OCI-LY7 (cell line): Measurements from ENCODE around the gene SAXO2. TPM values are rescaled to one million over a fixed set of nuclear protein-coding genes. Genes with fewer than 3 reads are reported as not detected.
"Not testable (repeated sequence)": the region's sequence is repeated elsewhere in the genome, so short reads cannot be mapped to it uniquely, and the experiment has no call there.

ENCODE experiments used
- BruUV-seq: library from RNA; stranded (reverse); fragments of 400-500 nt; replicated peaks from 2 replicates; lab custom pipeline; 2021; lab: Mats Ljungman, UMichigan
- CTCF ChIA-PET: fragments of 300-600 bp; sonication (Branson Sonifier 250); formaldehyde crosslinking; loops from one replicate; lab custom pipeline; 2022; ENCODE audit warnings: antibody characterized with exemption; ENCODE audit not compliant: unreplicated experiment; lab: Charles Lee
- POLR2A ChIA-PET: fragments of 300-600 bp; sonication (Branson Sonifier 250); formaldehyde crosslinking; loops from one replicate; lab custom pipeline; 2022; ENCODE audit warnings: antibody characterized with exemption; lab: Charles Lee
- DNase-seq: peaks from one replicate; pipeline ENCODE4 v3.0.0-alpha.2; 2015; ENCODE audit warnings: low spot score
- H2AFZ ChIP-seq: fragments of 200-600 bp; sonication (generic), shearing (Covaris generic); 2 replicates; pipeline ENCODE4 v1.6.1; 2014; ENCODE audit warnings: mild to moderate bottlenecking, antibody characterized with exemption, low read length, moderate library complexity
- H3K27ac ChIP-seq: fragments of 200-600 bp; sonication (generic); 2 replicates; pipeline ENCODE4 v1.5.1; 2014; ENCODE audit warnings: mixed run types, low read depth, mild to moderate bottlenecking, moderate library complexity, low read length, inconsistent platforms; ENCODE audit not compliant: poor library complexity, severe bottlenecking
- H3K36me3 ChIP-seq: fragments of 200-600 bp; sonication (generic); 2 replicates; pipeline ENCODE4 v1.6.1; 2014; ENCODE audit warnings: mild to moderate bottlenecking, antibody characterized with exemption, low read length, moderate library complexity, mixed read lengths; ENCODE audit not compliant: insufficient read depth
- H3K4me1 ChIP-seq: fragments of 200-600 bp; sonication (generic); 2 replicates; pipeline ENCODE4 v1.5.1; 2014; ENCODE audit warnings: mild to moderate bottlenecking, low read length; ENCODE audit not compliant: insufficient read depth, poor library complexity, severe bottlenecking
- H3K4me2 ChIP-seq: fragments of 200-600 bp; sonication (generic); 2 replicates; pipeline ENCODE4 v1.6.1; 2014; ENCODE audit warnings: mild to moderate bottlenecking, low read length
- H3K4me3 ChIP-seq: fragments of 200-600 bp; sonication (generic); 2 replicates; pipeline ENCODE4 v1.5.1; 2014; ENCODE audit warnings: mild to moderate bottlenecking, low read depth, low read length; ENCODE audit not compliant: poor library complexity, severe bottlenecking
- H3K79me2 ChIP-seq: fragments of 200-600 bp; sonication (generic); 2 replicates; pipeline ENCODE4 v1.6.1; 2016; ENCODE audit warnings: low read depth, mild to moderate bottlenecking, low read length, moderate library complexity, mixed read lengths; ENCODE audit not compliant: insufficient read depth
- H3K9me2 ChIP-seq: fragments of 200-600 bp; sonication (generic); 2 replicates; pipeline ENCODE4 v1.6.1; 2016; ENCODE audit warnings: mild to moderate bottlenecking, low read length, mixed read lengths; ENCODE audit not compliant: insufficient read depth
- H3K9me3 ChIP-seq: fragments of 200-600 bp; sonication (generic); 2 replicates; pipeline ENCODE4 v1.6.1; 2014; ENCODE audit warnings: mild to moderate bottlenecking, mixed run types, low read length, mixed read lengths
- H4K20me1 ChIP-seq: fragments of 200-600 bp; sonication (generic); 2 replicates; pipeline ENCODE4 v1.6.1; 2014; ENCODE audit warnings: mild to moderate bottlenecking, antibody characterized with exemption, low read length, moderate library complexity, mixed read lengths; ENCODE audit not compliant: insufficient read depth
- intact Hi-C: fragments of 100-400 bp; cut with micrococcal nuclease; formaldehyde crosslinking; loops from one replicate; pipeline ENCODE4 v1.10.0; 2022; ENCODE audit not compliant: unreplicated experiment
- total RNA-seq, 2 experiments: library from RNA; depleted of rRNA in 1 of 2; stranded (reverse); fragments of >200 nt in 1 of 2; shearing (Covaris generic) in 1 of 2; gene quantifications; 2 replicates each; pipeline ENCODE4 v1.2.3, GENCODE V29; 2014 to 2022

Gene SAXO2
- total RNA-seq, 2 experiments from 2014 or later = 1.9 to 6.5 TPM

DNA sequence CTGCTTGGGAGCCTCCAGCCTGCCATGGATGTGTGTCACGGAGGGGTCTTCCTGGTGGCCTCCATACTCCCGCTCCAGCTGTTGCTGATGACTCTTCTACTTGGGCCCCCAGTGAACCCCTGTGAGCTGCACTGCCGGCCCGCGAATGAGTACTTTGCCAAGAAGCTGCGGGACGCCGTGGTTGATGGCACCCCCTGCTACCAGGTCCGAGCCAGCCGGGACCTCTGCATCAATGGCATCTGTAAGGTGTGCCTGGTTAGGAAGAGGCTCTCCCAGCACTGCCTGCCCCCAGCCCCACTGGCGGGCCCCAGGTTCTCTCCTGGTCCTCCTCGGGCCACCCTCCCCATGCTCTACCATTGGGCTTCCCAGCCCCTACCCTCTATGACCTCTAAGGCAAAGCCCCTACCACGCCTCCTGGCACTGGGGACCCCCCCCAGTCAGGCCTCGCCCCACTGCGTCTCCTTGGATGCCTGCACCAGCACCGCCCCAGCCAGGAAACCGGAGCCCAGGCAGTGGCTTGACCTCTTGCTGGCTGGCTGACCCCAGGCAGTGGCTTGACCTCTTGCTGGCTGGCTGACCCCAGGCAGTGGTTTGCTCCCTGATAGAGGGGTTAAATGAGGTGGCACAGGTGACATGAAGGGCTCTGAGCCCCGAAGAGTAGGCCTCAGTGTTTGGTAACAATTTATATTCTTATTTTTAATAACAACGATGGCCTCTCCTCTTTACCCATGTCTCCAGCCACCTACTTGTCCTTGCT lies 57.1 kb downstream of the SAXO2 start:
- BruUV-seq, H3K4me3 ChIP-seq, H3K79me2 ChIP-seq, POLR2A ChIA-PET, H3K27ac ChIP-seq, H3K36me3 ChIP-seq, intact Hi-C loops, H3K4me1 ChIP-seq, H4K20me1 ChIP-seq, H3K4me2 ChIP-seq, H2AFZ ChIP-seq, H3K9me2 ChIP-seq, DNase-seq, H3K9me3 ChIP-seq, CTCF ChIA-PET: not testable (repeated sequence)

DNA sequence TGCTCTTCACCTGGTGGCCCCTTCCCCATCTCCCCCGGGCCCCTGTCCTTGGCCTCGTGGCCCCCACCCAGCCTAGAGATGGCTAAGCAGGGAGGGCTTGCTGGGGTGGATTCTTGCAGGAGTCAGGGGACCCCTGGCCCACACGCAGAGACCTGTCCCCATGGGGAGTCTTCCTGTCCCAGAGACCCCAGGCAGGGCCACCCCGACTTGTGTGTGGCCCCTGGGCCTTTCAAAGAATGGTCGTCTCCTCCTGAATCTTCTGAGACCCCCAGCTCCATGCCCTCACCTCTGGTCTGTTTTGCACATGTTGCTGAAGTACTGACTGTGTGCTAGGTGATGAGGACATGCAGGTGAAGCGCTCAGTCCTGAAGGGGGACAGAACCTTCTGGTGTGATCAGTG lies 58.2 kb downstream of the SAXO2 start:
- H3K9me2 ChIP-seq, H2AFZ ChIP-seq, H3K4me2 ChIP-seq, H3K9me3 ChIP-seq, DNase-seq, H3K4me1 ChIP-seq, POLR2A ChIA-PET, CTCF ChIA-PET, H4K20me1 ChIP-seq, H3K4me3 ChIP-seq, H3K36me3 ChIP-seq, intact Hi-C loops, H3K27ac ChIP-seq, H3K79me2 ChIP-seq, BruUV-seq: not testable (repeated sequence)

DNA sequence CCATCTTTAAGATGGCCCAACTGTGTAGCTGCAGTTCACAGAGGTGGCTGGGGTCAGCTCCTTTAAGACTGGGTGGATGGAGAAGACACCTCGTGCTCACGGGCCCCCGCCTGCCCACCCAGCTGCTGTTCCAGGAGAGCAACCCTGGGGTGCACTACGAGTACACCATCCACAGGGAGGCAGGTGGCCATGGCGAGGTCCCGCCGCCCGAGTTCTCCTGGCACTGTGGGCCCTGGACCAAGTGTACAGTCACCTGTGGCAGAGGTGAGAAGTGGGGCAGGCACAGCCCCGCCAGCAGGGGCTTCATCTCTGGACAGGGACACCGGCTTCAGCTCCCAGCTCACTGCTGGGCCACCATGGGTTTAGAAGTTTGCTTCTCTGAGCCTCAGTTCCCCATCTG lies 59.9 kb downstream of the SAXO2 start:
- H3K9me3 ChIP-seq, CTCF ChIA-PET, BruUV-seq, H3K79me2 ChIP-seq, H3K27ac ChIP-seq, H3K4me3 ChIP-seq, POLR2A ChIA-PET, H3K9me2 ChIP-seq, H3K36me3 ChIP-seq, DNase-seq, H3K4me2 ChIP-seq, H3K4me1 ChIP-seq, H4K20me1 ChIP-seq, intact Hi-C loops, H2AFZ ChIP-seq: not testable (repeated sequence)

DNA sequence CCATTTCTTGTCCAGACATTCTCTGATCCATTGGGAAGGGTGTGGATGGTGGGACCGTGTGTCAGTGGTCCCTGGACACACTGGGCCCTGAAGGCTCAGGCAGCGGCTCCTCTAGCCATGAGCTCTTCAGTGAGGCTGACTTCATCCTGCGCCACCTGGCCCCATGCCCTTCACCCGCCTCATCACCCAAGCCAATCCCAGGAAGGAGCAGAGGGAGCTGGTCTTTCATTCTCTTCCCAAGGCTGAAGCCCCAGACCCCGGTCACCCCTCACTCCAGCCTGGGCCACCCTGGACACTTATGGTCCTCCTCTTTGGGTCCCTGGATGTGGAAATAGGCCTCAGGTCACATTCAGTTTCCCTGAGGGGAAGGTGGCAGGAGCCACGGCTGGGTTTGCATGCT lies 62.2 kb downstream of the SAXO2 start:
- intact Hi-C loops, H3K27ac ChIP-seq, H4K20me1 ChIP-seq, POLR2A ChIA-PET, H2AFZ ChIP-seq, BruUV-seq, DNase-seq, CTCF ChIA-PET, H3K4me2 ChIP-seq, H3K9me3 ChIP-seq, H3K79me2 ChIP-seq, H3K4me1 ChIP-seq, H3K36me3 ChIP-seq, H3K9me2 ChIP-seq, H3K4me3 ChIP-seq: not testable (repeated sequence)

DNA sequence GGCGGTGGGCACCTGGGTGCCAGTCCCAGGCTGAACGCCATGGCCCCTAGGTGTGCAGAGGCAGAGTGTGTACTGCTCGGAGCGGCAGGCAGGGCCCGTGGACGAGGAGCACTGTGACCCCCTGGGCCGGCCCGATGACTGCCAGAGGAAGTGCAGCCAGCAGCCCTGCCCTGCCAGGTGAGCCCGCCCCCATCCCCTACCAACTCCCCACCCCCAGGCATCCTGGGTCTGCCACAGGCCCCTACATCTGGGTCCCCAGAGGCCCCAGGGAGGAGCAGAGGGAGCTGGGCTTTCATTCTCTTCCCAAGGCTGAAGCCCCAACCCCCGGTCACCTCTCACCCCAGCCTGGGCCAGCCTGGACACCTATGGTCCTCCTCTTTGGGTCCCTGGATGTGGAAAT lies 63.0 kb downstream of the SAXO2 start:
- CTCF ChIA-PET, H2AFZ ChIP-seq, H3K4me2 ChIP-seq, H3K4me3 ChIP-seq, H3K9me3 ChIP-seq, DNase-seq, H3K79me2 ChIP-seq, H3K27ac ChIP-seq, H3K36me3 ChIP-seq, H4K20me1 ChIP-seq, intact Hi-C loops, POLR2A ChIA-PET, BruUV-seq, H3K4me1 ChIP-seq, H3K9me2 ChIP-seq: not testable (repeated sequence)

DNA sequence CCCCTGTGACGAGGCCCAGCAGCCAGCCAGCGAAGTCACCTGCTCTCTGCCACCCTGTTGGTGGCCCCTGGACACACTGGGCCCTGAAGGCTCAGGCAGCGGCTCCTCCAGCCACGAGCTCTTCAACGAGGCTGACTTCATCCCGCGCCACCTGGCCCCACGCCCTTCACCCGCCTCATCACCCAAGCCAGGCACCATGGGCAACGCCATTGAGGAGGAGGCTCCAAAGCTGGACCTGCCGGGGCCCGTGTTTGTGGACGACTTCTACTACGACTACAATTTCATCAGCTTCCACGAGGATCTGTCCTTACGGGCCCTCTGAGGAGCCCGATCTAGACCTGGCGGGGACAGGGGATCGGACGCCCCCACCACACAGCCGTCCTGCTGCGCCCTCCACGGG lies 64.3 kb downstream of the SAXO2 start:
- DNase-seq, POLR2A ChIA-PET, H3K9me3 ChIP-seq, CTCF ChIA-PET, H3K36me3 ChIP-seq, H3K4me2 ChIP-seq, H2AFZ ChIP-seq, BruUV-seq, H3K4me3 ChIP-seq, H3K9me2 ChIP-seq, intact Hi-C loops, H3K4me1 ChIP-seq, H3K79me2 ChIP-seq, H3K27ac ChIP-seq, H4K20me1 ChIP-seq: not testable (repeated sequence)
